Gastroesophageal sphincter (tissue), 4 donors: ENCODE data around the gene BCL6. TPM values are rescaled to one million over a fixed set of nuclear protein-coding genes. Genes with fewer than 3 reads are reported as not detected.

ENCODE experiments used
- ATAC-seq: fragments of 150-250 bp; one replicate; pipeline ENCODE4 v1.9.1; 2016; ENCODE audit warnings: mild to moderate bottlenecking, moderate library complexity
- H3K27ac ChIP-seq, 4 donors: fragments of 200-600 bp; sonication (generic) in 3 of 4; 1 replicate in 3 of 4; 2 replicates in 1 of 4; pipeline ENCODE4 v1.5.1; 2016 to 2019
- H3K27me3 ChIP-seq: fragments of 200-600 bp; sonication (generic); one replicate; pipeline ENCODE4 v1.5.1; 2019
- H3K36me3 ChIP-seq, 2 donors: fragments of 200-600 bp; sonication (generic); one replicate each; pipeline ENCODE4 v1.5.1; 2019; ENCODE audit warnings: control low read depth in 1 of 2
- H3K4me1 ChIP-seq, 3 donors: fragments of 200-600 bp; sonication (generic); 1 replicate in 2 of 3; 2 replicates in 1 of 3; pipeline ENCODE4 v1.5.1; 2016 to 2019; ENCODE audit warnings: control low read depth in 2 of 3
- H3K4me3 ChIP-seq, 2 donors: fragments of 200-600 bp; sonication (generic); one replicate each; pipeline ENCODE4 v1.5.1; 2019; ENCODE audit warnings: mild to moderate bottlenecking in 1 of 2, moderate library complexity in 1 of 2
- H3K9me3 ChIP-seq, 3 donors: fragments of 200-600 bp; sonication (generic); one replicate each; pipeline ENCODE4 v1.5.1; 2017 to 2019; ENCODE audit warnings: control low read depth in 2 of 3
- EP300 ChIP-seq: sonication (generic); formaldehyde crosslinking; IDR thresholded peaks from one replicate; pipeline ENCODE4 v1.6.1; 2017; ENCODE audit warnings: antibody characterized with exemption, mild to moderate bottlenecking
- POLR2A ChIP-seq, 2 donors: fragments of 450-650 bp; IDR thresholded peaks; one replicate each; pipeline ENCODE4 v1.6.1; 2017; ENCODE audit warnings: antibody characterized with exemption in 2 of 2, mild to moderate bottlenecking in 2 of 2, moderate library complexity in 1 of 2
- POLR2AphosphoS5 ChIP-seq: sonication (generic); formaldehyde crosslinking; IDR thresholded peaks from one replicate; pipeline ENCODE4 v1.6.1; 2017; ENCODE audit warnings: antibody characterized with exemption
- WGBS, 2 donors: methylation state at CpG; one replicate each; pipeline ENCODE4 v1.1.5; 2018; ENCODE audit warnings: low coverage in 1 of 2; 5-methylcytosine and 5-hydroxymethylcytosine counted together
- total RNA-seq, 4 donors: library from RNA; depleted of rRNA; stranded (reverse); fragments of >200 nt; gene quantifications; one replicate each; pipeline ENCODE4 v1.1.0, GENCODE V29; 2016
- TF ChIP-seq, protein P1 (sequence below), 4 experiments: fragments of 200-600 bp in 2 of 4; fragments of 450-650 bp in 2 of 4; sonication (generic) in 1 of 4; IDR thresholded peaks; one replicate each; pipeline ENCODE4 v1.5.1; 2017 to 2019; ENCODE audit warnings: antibody characterized with exemption in 4 of 4, mild to moderate bottlenecking in 2 of 4, moderate library complexity in 2 of 4

The BCL6 gene
- total RNA-seq, 4 donors from 2014 or later, result 60.0 to 146 (median 115) TPM

GRCh38 chr3:187736418-187736871 lies 8.8 kb downstream of the BCL6 start:
- TF ChIP-seq POLR2AphosphoS5 (no peak), POLR2A (IDR thresholded peaks at IDR 0.05) (no peak), EP300 (no peak)
- TF ChIP-seq, protein P1, sequence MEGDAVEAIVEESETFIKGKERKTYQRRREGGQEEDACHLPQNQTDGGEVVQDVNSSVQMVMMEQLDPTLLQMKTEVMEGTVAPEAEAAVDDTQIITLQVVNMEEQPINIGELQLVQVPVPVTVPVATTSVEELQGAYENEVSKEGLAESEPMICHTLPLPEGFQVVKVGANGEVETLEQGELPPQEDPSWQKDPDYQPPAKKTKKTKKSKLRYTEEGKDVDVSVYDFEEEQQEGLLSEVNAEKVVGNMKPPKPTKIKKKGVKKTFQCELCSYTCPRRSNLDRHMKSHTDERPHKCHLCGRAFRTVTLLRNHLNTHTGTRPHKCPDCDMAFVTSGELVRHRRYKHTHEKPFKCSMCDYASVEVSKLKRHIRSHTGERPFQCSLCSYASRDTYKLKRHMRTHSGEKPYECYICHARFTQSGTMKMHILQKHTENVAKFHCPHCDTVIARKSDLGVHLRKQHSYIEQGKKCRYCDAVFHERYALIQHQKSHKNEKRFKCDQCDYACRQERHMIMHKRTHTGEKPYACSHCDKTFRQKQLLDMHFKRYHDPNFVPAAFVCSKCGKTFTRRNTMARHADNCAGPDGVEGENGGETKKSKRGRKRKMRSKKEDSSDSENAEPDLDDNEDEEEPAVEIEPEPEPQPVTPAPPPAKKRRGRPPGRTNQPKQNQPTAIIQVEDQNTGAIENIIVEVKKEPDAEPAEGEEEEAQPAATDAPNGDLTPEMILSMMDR (IDR thresholded peaks at IDR 0.05), result no peak
- peak overlapping the region in 1 of 2 donors; percentile 68 for H3K4me3 ChIP-seq
- 71% methylated on average over 2 of the region's 8 CpGs; no CpG with 5 or more reads in 1 of the 2 donors for WGBS, 2 donors
- H3K4me1 ChIP-seq, result peaks cover 4 to 64% (median 18%) of the 10 kb centered on the region in 3 donors
- ATAC-seq, result no peak
- H3K27ac ChIP-seq, result peak overlapping the region in 3 of 4 donors; percentile 60 to 99 (median 93)
- no peaks in the 10 kb centered on the region for H3K9me3 ChIP-seq
- H3K27me3 ChIP-seq, result no peaks in the 10 kb centered on the region
- H3K36me3 ChIP-seq, result peaks cover 3 to 35% of the 10 kb centered on the region in 2 donors

- WGBS, 2 donors, result 52 to 76% methylated on average over 3 of the region's 3 CpGs
- ATAC-seq, result no peak
- TF ChIP-seq, protein P1 (IDR thresholded peaks at IDR 0.05), result no peak
- no peak for TF ChIP-seq EP300
- no peak for TF ChIP-seq POLR2A (IDR thresholded peaks at IDR 0.05)
- TF ChIP-seq POLR2AphosphoS5, result no peak
Observed at GRCh38 chr3:187735837-187736236, 9.4 kb downstream of the BCL6 start.

GRCh38 chr3:187735383-187735782 lies 9.9 kb downstream of the BCL6 start:
- 86 to 98% methylated on average over 3 of the region's 3 CpGs for WGBS, 2 donors
- Histone ChIP-seq H3K9me3 (no peaks in the 10 kb centered on the region), H3K27ac (peak overlapping the region in 2 of 4 donors; percentile 60 to 99), H3K4me1 (peaks cover 4 to 60% (median 18%) of the 10 kb centered on the region in 3 donors), H3K27me3 (no peaks in the 10 kb centered on the region), H3K4me3 (no peak overlapping the region), H3K36me3 (peaks cover 6 to 45% of the 10 kb centered on the region in 2 donors)
- no peak for TF ChIP-seq EP300
- TF ChIP-seq, protein P1 (IDR thresholded peaks at IDR 0.05), result no peak
- no peak for TF ChIP-seq POLR2AphosphoS5
- no peak for TF ChIP-seq POLR2A (IDR thresholded peaks at IDR 0.05)
- ATAC-seq, result no peak

More at GRCh38 chr3:187735837-187736236, 9.4 kb downstream of the BCL6 start:
- Histone ChIP-seq H3K27ac (peak overlapping the region in 3 of 4 donors; percentile 60 to 99 (median 93)), H3K4me3 (no peak overlapping the region), H3K27me3 (no peaks in the 10 kb centered on the region), H3K4me1 (peaks cover 4 to 64% (median 18%) of the 10 kb centered on the region in 3 donors), H3K36me3 (peaks cover 6 to 41% of the 10 kb centered on the region in 2 donors), H3K9me3 (no peaks in the 10 kb centered on the region)

GRCh38 chr3:187734841-187735240 lies 10.4 kb downstream of the BCL6 start:
- no peak for ATAC-seq
- Histone ChIP-seq H3K4me3 (no peak overlapping the region), H3K27ac (no peak overlapping the region), H3K27me3 (no peaks in the 10 kb centered on the region), H3K9me3 (no peaks in the 10 kb centered on the region), H3K36me3 (peaks cover 6 to 51% of the 10 kb centered on the region in 2 donors), H3K4me1 (peaks cover 4 to 54% (median 18%) of the 10 kb centered on the region in 3 donors)
- TF ChIP-seq EP300, result no peak
- TF ChIP-seq, protein P1 (IDR thresholded peaks at IDR 0.05), result no peak
- no peak for TF ChIP-seq POLR2AphosphoS5
- no peak for TF ChIP-seq POLR2A (IDR thresholded peaks at IDR 0.05)
- WGBS, 2 donors, result 65 to 77% methylated on average over 3 of the region's 3 CpGs

GRCh38 chr3:187733371-187733770 lies 11.9 kb downstream of the BCL6 start:
- Histone ChIP-seq H3K36me3 (peaks cover 6 to 66% of the 10 kb centered on the region in 2 donors), H3K27ac (no peak overlapping the region), H3K4me1 (peaks cover 4 to 45% (median 15%) of the 10 kb centered on the region in 3 donors), H3K4me3 (no peak overlapping the region), H3K27me3 (no peaks in the 10 kb centered on the region), H3K9me3 (no peaks in the 10 kb centered on the region)
- WGBS, 2 donors, result 93 to 100% methylated on average over 2 to 9 of the region's 11 CpGs
- no peak for ATAC-seq
- TF ChIP-seq POLR2AphosphoS5 (peak; percentile 14), POLR2A (IDR thresholded peaks at IDR 0.05) (no peak)
- TF ChIP-seq, protein P1 (IDR thresholded peaks at IDR 0.05), result no peak
